OCI-LY1 (cell line): Measurements from ENCODE around the gene TPRG1.

Experiments
- H2AFZ ChIP-seq: fragments of 200-600 bp; sonication (generic), shearing (Covaris generic); 2 replicates; pipeline ENCODE4 v1.6.0; 2014; ENCODE audit warnings: antibody characterized with exemption, mild to moderate bottlenecking, low read length
- H3F3A ChIP-seq: fragments of 200-600 bp; sonication (generic), shearing (Covaris generic); 2 replicates; pipeline ENCODE4 v1.6.0; 2014; ENCODE audit warnings: mild to moderate bottlenecking, antibody characterized with exemption, low read length, moderate library complexity; ENCODE audit not compliant: insufficient read depth
- H3K27ac ChIP-seq: fragments of 200-600 bp; sonication (generic); 2 replicates; pipeline ENCODE4 v1.5.1; 2014; ENCODE audit warnings: low read length, mixed run types, mild to moderate bottlenecking, low read depth; ENCODE audit not compliant: poor library complexity, severe bottlenecking
- H3K27me3 ChIP-seq: fragments of 200-600 bp; sonication (generic); 2 replicates; pipeline ENCODE4 v1.6.0; 2014; ENCODE audit warnings: antibody characterized with exemption, mild to moderate bottlenecking, low read length, moderate library complexity; ENCODE audit not compliant: insufficient read depth
- H3K36me3 ChIP-seq: fragments of 200-600 bp; sonication (generic); 2 replicates; pipeline ENCODE4 v1.6.1; 2014; ENCODE audit warnings: mild to moderate bottlenecking, antibody characterized with exemption, low read length, moderate library complexity, mixed read lengths; ENCODE audit not compliant: insufficient read depth
- H3K4me1 ChIP-seq: fragments of 200-600 bp; sonication (generic); 2 replicates; pipeline ENCODE4 v1.5.1; 2014; ENCODE audit warnings: mild to moderate bottlenecking, low read length, moderate library complexity; ENCODE audit not compliant: insufficient read depth, severe bottlenecking
- H3K4me2 ChIP-seq: fragments of 200-600 bp; sonication (generic), shearing (Covaris generic); 2 replicates; pipeline ENCODE4 v1.6.1; 2014; ENCODE audit warnings: low read length
- H3K4me3 ChIP-seq: fragments of 200-600 bp; sonication (generic); 2 replicates; pipeline ENCODE4 v1.5.1; 2014; ENCODE audit warnings: low read length, low read depth, mild to moderate bottlenecking, mixed read lengths; ENCODE audit not compliant: poor library complexity, severe bottlenecking
- H3K79me2 ChIP-seq: fragments of 200-600 bp; shearing (Covaris generic); 2 replicates; pipeline ENCODE4 v1.6.1; 2016; ENCODE audit warnings: mixed run types, low read length, mixed read lengths; ENCODE audit not compliant: insufficient read depth
- H3K9ac ChIP-seq: fragments of 200-600 bp; sonication (generic), shearing (Covaris generic); 2 replicates; pipeline ENCODE4 v1.6.1; 2014; ENCODE audit warnings: mild to moderate bottlenecking, low read length, mixed read lengths
- H3K9me2 ChIP-seq: fragments of 200-600 bp; sonication (generic), shearing (Covaris generic); 2 replicates; pipeline ENCODE4 v1.6.1; 2014; ENCODE audit warnings: low read depth, mild to moderate bottlenecking, low read length, mixed read lengths
- H3K9me3 ChIP-seq: fragments of 200-600 bp; shearing (Covaris generic); 2 replicates; pipeline ENCODE4 v1.6.1; 2014; ENCODE audit warnings: low read length, mixed read lengths
- H4K20me1 ChIP-seq: fragments of 200-600 bp; sonication (generic), shearing (Covaris generic); 2 replicates; pipeline ENCODE4 v1.6.0; 2016; ENCODE audit warnings: mild to moderate bottlenecking, low read length; ENCODE audit not compliant: insufficient read depth
- EZH2 ChIP-seq: fragments of 200-600 bp; sonication (generic), shearing (Covaris generic); IDR thresholded peaks from 2 replicates; pipeline ENCODE4 v1.8.0; 2017; ENCODE audit warnings: borderline replicate concordance, mixed run types, mild to moderate bottlenecking, antibody characterized with exemption, low read length, moderate library complexity, mixed read lengths
- TF ChIP-seq, protein P1 (sequence below): fragments of 200-600 bp; sonication (generic), shearing (Covaris generic); IDR thresholded peaks from 2 replicates; pipeline ENCODE4 v1.5.1; 2017; ENCODE audit warnings: mild to moderate bottlenecking, antibody characterized with exemption, low read length, moderate library complexity, mixed read lengths

The TPRG1 gene

DNA sequence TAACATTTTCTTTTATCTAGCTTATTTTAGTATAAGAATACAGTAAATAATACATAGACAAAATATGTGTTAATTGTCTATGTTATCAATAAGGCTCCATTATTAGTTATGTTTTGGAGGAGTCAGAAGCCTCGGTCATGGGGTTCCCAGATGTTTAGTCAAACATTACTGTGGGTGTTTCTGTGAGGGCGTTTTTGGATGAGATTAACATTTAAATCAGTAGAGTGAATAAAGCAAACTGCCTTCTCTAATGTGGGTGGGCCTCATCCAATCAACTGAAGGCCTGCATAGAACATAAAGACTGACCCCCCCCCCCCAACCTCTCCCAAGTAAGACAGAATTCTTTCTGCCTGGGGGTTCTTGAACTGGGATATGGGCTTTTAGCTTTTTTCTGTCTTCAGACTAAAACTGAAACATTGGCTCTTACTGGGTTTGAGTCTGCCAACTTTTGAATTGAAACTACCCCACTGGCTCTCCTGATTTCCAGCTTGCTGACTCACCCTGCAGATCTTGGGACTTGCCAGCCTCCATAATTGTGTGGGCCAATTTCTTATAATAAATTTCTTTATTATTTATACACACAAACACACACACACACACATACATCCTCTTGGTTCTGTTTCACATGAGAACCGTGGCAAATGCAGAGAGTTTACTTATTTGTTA, 192.0 kb downstream of the TPRG1 start:
- Histone ChIP-seq H3K27me3 (no peaks in the 10 kb centered on the region), H3K4me3 (no peak overlapping the region), H3K27ac (no peak overlapping the region), H4K20me1 (no peaks in the 10 kb centered on the region), H2AFZ (no peak overlapping the region), H3K4me1 (no peaks in the 10 kb centered on the region), H3K9ac (no peak overlapping the region), H3K79me2 (no peaks in the 10 kb centered on the region), H3K4me2 (no peak overlapping the region), H3K9me2 (no peaks in the 10 kb centered on the region), H3K9me3 (no peaks in the 10 kb centered on the region), H3F3A (no peaks in the 10 kb centered on the region), H3K36me3 (no peaks in the 10 kb centered on the region)
- no peak for TF ChIP-seq EZH2
- TF ChIP-seq, protein P1, sequence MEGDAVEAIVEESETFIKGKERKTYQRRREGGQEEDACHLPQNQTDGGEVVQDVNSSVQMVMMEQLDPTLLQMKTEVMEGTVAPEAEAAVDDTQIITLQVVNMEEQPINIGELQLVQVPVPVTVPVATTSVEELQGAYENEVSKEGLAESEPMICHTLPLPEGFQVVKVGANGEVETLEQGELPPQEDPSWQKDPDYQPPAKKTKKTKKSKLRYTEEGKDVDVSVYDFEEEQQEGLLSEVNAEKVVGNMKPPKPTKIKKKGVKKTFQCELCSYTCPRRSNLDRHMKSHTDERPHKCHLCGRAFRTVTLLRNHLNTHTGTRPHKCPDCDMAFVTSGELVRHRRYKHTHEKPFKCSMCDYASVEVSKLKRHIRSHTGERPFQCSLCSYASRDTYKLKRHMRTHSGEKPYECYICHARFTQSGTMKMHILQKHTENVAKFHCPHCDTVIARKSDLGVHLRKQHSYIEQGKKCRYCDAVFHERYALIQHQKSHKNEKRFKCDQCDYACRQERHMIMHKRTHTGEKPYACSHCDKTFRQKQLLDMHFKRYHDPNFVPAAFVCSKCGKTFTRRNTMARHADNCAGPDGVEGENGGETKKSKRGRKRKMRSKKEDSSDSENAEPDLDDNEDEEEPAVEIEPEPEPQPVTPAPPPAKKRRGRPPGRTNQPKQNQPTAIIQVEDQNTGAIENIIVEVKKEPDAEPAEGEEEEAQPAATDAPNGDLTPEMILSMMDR: no peak

DNA sequence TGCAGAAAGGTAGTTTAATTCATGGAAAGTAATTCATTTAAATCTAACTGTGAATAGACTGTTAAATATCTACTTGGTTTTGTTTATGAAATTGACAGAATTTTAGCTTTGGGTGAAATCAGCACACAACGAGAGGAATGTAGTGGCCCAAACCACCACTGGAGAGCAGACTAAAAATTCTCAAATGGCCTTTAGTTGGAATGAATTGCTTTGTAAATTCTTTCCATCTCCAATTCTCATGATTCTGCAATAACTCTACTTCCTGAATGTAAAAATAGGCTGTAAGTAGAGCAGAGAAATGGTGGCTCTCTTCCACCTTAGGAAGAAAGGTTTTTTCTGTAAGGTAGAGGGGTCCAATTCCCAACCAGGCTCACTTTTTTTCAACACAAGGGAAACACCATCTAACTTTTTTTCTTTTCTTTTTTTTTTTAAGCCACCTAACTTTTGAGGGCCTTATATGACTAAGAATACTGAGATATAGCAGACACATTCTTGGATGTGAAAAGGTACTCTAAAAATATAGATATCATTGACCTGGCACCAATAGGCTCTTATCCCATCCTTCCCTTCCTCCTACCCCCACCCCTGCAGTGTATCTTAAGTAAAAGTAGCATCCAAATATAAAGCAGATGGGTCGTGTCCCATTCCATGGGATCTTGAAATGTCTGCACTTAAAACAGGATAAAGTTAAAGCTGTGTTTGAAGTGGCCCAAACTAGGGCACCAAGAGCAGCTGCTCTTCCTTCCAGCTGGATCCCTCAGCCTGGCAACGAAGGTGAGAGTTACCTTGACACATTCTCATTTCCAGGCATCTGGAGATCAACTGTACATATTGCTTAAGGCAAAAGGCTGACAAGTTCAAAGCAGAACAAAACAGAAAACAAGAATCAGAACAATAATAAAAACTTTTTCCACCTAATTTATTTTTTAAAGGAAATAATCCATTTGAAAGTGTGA, 194.1 kb downstream of the TPRG1 start:
- H3K4me3 ChIP-seq: no peak overlapping the region
- H3K4me1 ChIP-seq: no peaks in the 10 kb centered on the region
- H3K36me3 ChIP-seq: no peaks in the 10 kb centered on the region
- H4K20me1 ChIP-seq: no peaks in the 10 kb centered on the region
- no peaks in the 10 kb centered on the region for H3K27me3 ChIP-seq
- H3K79me2 ChIP-seq: no peaks in the 10 kb centered on the region
- H3K27ac ChIP-seq: no peak overlapping the region
- TF ChIP-seq EZH2: no peak
- TF ChIP-seq, protein P1: no peak
- H3K9ac ChIP-seq: no peak overlapping the region
- H2AFZ ChIP-seq: no peak overlapping the region
- no peak overlapping the region for H3K4me2 ChIP-seq
- H3K9me3 ChIP-seq: no peaks in the 10 kb centered on the region
- H3K9me2 ChIP-seq: no peaks in the 10 kb centered on the region
- H3F3A ChIP-seq: no peaks in the 10 kb centered on the region

DNA sequence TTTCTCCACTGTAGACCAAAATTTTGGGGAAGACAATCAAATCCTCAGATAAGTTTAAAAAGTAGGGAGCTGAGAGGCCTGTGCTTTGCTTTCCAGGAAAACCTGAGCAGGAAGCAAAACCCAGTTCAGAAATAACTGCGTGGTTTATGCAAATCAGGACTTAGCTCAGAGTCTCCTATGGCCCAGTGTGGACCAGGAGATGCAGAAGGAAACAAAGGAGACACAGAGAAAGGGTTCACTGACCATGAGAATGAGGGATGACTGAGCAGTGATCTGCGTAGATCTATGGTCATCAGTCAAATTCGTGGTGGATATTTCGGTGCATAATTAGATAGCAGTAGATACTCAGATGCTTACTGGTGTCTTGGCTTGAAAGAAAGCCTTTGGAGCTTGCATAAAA, 196.6 kb downstream of the TPRG1 start:
- no peaks in the 10 kb centered on the region for H3K79me2 ChIP-seq
- H3K27ac ChIP-seq: no peak overlapping the region
- no peaks in the 10 kb centered on the region for H3K27me3 ChIP-seq
- no peak overlapping the region for H3K9ac ChIP-seq
- H2AFZ ChIP-seq: no peak overlapping the region
- H3K9me3 ChIP-seq: no peaks in the 10 kb centered on the region
- no peaks in the 10 kb centered on the region for H3K4me1 ChIP-seq
- H3K4me3 ChIP-seq: no peak overlapping the region
- no peaks in the 10 kb centered on the region for H3F3A ChIP-seq
- no peak for TF ChIP-seq EZH2
- TF ChIP-seq, protein P1: no peak
- no peak overlapping the region for H3K4me2 ChIP-seq
- no peaks in the 10 kb centered on the region for H3K9me2 ChIP-seq
- no peaks in the 10 kb centered on the region for H4K20me1 ChIP-seq
- H3K36me3 ChIP-seq: no peaks in the 10 kb centered on the region
